ENCODE results near the gene EXOC5. TPM values are rescaled to one million over a fixed set of nuclear protein-coding genes. Genes with fewer than 3 reads are reported as not detected.
A peak's percentile ranks its signal among the peaks of the same experiment; 100 is the strongest.

EXOC5 gene
- polyA plus RNA-seq, result 10 to 100 TPM in 2 of 4 donors, 1 to 10 TPM in 2; 6.8 to 47.8 (median 10.2) TPM
- long read RNA-seq, donor 1, result 0 reads
- long read RNA-seq, donor 2, full-length matches to known transcripts, result 1 of 9 reads
- long read RNA-seq, donor 2, partial matches to known transcripts, result 8 of 9 reads
- long read RNA-seq, donor 2, other reads (novel, unspliced or antisense), result 0 of 9 reads
- long read RNA-seq, donor 3, partial matches to known transcripts, result 0 of 3 reads
- long read RNA-seq, donor 3, other reads (novel, unspliced or antisense), result 0 of 3 reads
- long read RNA-seq, donor 4, result 0 reads
- long read RNA-seq, donor 5, partial matches to known transcripts, result 0 of 1 reads
- long read RNA-seq, donor 5, other reads (novel, unspliced or antisense), result 0 of 1 reads
- long read RNA-seq, donor 6, full-length matches to known transcripts, result 6 of 11 reads
- long read RNA-seq, donor 6, partial matches to known transcripts, result 5 of 11 reads
- long read RNA-seq, donor 6, other reads (novel, unspliced or antisense), result 0 of 11 reads
- long read RNA-seq, donor 7, result 0 reads
- long read RNA-seq, donor 8, result 0 reads
- long read RNA-seq, donor 9, partial matches to known transcripts, result 0 of 2 reads
- long read RNA-seq, donor 9, other reads (novel, unspliced or antisense), result 0 of 2 reads
- long read RNA-seq, donor 10, full-length matches to known transcripts, result 5 of 5 reads
- long read RNA-seq, donor 10, partial matches to known transcripts, result 0 of 5 reads
- long read RNA-seq, donor 10, other reads (novel, unspliced or antisense), result 0 of 5 reads

GRCh38 chr14:57268161-57269069, at the start of gene EXOC5, which contains the start of gene AP5M1:
EXOC5 (minus strand) TSS chr14:57268905; CDS start chr14:57268648, 257 bp downstream.
AP5M1 (plus strand) TSS chr14:57268971; CDS start chr14:57269315, 344 bp downstream.
- peak; percentile 96 to 97 for DNase-seq
- Histone ChIP-seq H3K4me1 (ENCODE audit: control insufficient read depth in 3 of 3, insufficient read depth in 2 of 3, low read depth in 1 of 3, low read length in 2 of 3) (peaks cover 3 to 19% (median 10%) of the 10 kb centered on the region in 3 donors), H3K27ac (ENCODE audit: low read depth in 1 of 3, low read length in 2 of 3) (peak within 1 kb of the TSS; percentile 92 to 97 (median 92)), H3K27me3 (ENCODE audit: control insufficient read depth in 3 of 3, insufficient read depth in 3 of 3, low read length in 3 of 3) (no peaks in the 10 kb centered on the region), H3K4me3 (ENCODE audit: low read depth in 1 of 3, low read length in 3 of 3) (peak within 1 kb of the TSS; percentile 62 to 80 (median 66)), H3K9me3 (ENCODE audit: control insufficient read depth in 2 of 2, insufficient read depth in 1 of 2, low read depth in 1 of 2, low read length in 1 of 2) (no peaks in the 10 kb centered on the region), H3K36me3 (ENCODE audit: control insufficient read depth in 3 of 3, insufficient read depth in 2 of 3, low read depth in 1 of 3, low read length in 3 of 3) (peaks cover 0 to 3% (median 0%) of the 10 kb centered on the region in 3 donors)
- FAIRE-seq, result no peak
- WGBS, 3 donors, result 0% methylated on average over 76 of the region's 76 CpGs

GRCh38 chr14:57317248-57317833, 48.6 kb upstream of the EXOC5 start:
- FAIRE-seq, result peak; percentile 36
- Histone ChIP-seq H3K27ac (ENCODE audit: low read depth in 1 of 3, low read length in 2 of 3) (no peak overlapping the region), H3K4me3 (ENCODE audit: low read depth in 1 of 3, low read length in 3 of 3) (no peak overlapping the region), H3K27me3 (ENCODE audit: control insufficient read depth in 3 of 3, insufficient read depth in 3 of 3, low read length in 3 of 3) (peaks cover 0 to 5% (median 0%) of the 10 kb centered on the region in 3 donors), H3K36me3 (ENCODE audit: control insufficient read depth in 3 of 3, insufficient read depth in 2 of 3, low read depth in 1 of 3, low read length in 3 of 3) (no peaks in the 10 kb centered on the region), H3K4me1 (ENCODE audit: control insufficient read depth in 3 of 3, insufficient read depth in 2 of 3, low read depth in 1 of 3, low read length in 2 of 3) (no peaks in the 10 kb centered on the region), H3K9me3 (ENCODE audit: control insufficient read depth in 2 of 2, insufficient read depth in 1 of 2, low read depth in 1 of 2, low read length in 1 of 2) (no peaks in the 10 kb centered on the region)
- DNase-seq, result peak; percentile 86 to 87
- 1 to 3% (median 2%) methylated on average over 3 of the region's 3 CpGs for WGBS, 3 donors

- no peaks in the 10 kb centered on the region for H3K9me3 ChIP-seq (ENCODE audit: control insufficient read depth in 2 of 2, insufficient read depth in 1 of 2, low read depth in 1 of 2, low read length in 1 of 2)
- H3K27me3 ChIP-seq (ENCODE audit: control insufficient read depth in 3 of 3, insufficient read depth in 3 of 3, low read length in 3 of 3), result no peaks in the 10 kb centered on the region
- H3K36me3 ChIP-seq (ENCODE audit: control insufficient read depth in 3 of 3, insufficient read depth in 2 of 3, low read depth in 1 of 3, low read length in 3 of 3), result no peaks in the 10 kb centered on the region
- H3K27ac ChIP-seq (ENCODE audit: low read depth in 1 of 3, low read length in 2 of 3), result no peak overlapping the region
- DNase-seq, result no peak
- WGBS, 3 donors, result 57 to 76% (median 63%) methylated on average over 7 of the region's 7 CpGs
- no peak for FAIRE-seq
- no peaks in the 10 kb centered on the region for H3K4me1 ChIP-seq (ENCODE audit: control insufficient read depth in 3 of 3, insufficient read depth in 2 of 3, low read depth in 1 of 3, low read length in 2 of 3)
- H3K4me3 ChIP-seq (ENCODE audit: low read depth in 1 of 3, low read length in 3 of 3), result no peak overlapping the region
Observed at GRCh38 chr14:57314396-57315089, 45.8 kb upstream of the EXOC5 start.

- Histone ChIP-seq H3K27ac (ENCODE audit: low read depth in 1 of 3, low read length in 2 of 3) (no peak overlapping the region), H3K36me3 (ENCODE audit: control insufficient read depth in 3 of 3, insufficient read depth in 2 of 3, low read depth in 1 of 3, low read length in 3 of 3) (no peaks in the 10 kb centered on the region), H3K4me3 (ENCODE audit: low read depth in 1 of 3, low read length in 3 of 3) (no peak overlapping the region), H3K4me1 (ENCODE audit: control insufficient read depth in 3 of 3, insufficient read depth in 2 of 3, low read depth in 1 of 3, low read length in 2 of 3) (no peaks in the 10 kb centered on the region), H3K9me3 (ENCODE audit: control insufficient read depth in 2 of 2, insufficient read depth in 1 of 2, low read depth in 1 of 2, low read length in 1 of 2) (no peaks in the 10 kb centered on the region), H3K27me3 (ENCODE audit: control insufficient read depth in 3 of 3, insufficient read depth in 3 of 3, low read length in 3 of 3) (no peaks in the 10 kb centered on the region)
- WGBS, 3 donors, result 70 to 82% (median 72%) methylated on average over 5 of the region's 5 CpGs
- DNase-seq (no peak), FAIRE-seq (no peak)
Observed at GRCh38 chr14:57302883-57303282, 34.2 kb upstream of the EXOC5 start.

GRCh38 chr14:57299511-57299910, 30.8 kb upstream of the EXOC5 start:
- 79 to 91% (median 88%) methylated on average over 3 of the region's 3 CpGs for WGBS, 3 donors
- no peak for DNase-seq
- Histone ChIP-seq H3K4me3 (ENCODE audit: low read depth in 1 of 3, low read length in 3 of 3) (no peak overlapping the region), H3K9me3 (ENCODE audit: control insufficient read depth in 2 of 2, insufficient read depth in 1 of 2, low read depth in 1 of 2, low read length in 1 of 2) (no peaks in the 10 kb centered on the region), H3K36me3 (ENCODE audit: control insufficient read depth in 3 of 3, insufficient read depth in 2 of 3, low read depth in 1 of 3, low read length in 3 of 3) (peaks cover 0 to 2% (median 0%) of the 10 kb centered on the region in 3 donors), H3K4me1 (ENCODE audit: control insufficient read depth in 3 of 3, insufficient read depth in 2 of 3, low read depth in 1 of 3, low read length in 2 of 3) (no peaks in the 10 kb centered on the region), H3K27me3 (ENCODE audit: control insufficient read depth in 3 of 3, insufficient read depth in 3 of 3, low read length in 3 of 3) (no peaks in the 10 kb centered on the region), H3K27ac (ENCODE audit: low read depth in 1 of 3, low read length in 2 of 3) (no peak overlapping the region)
- FAIRE-seq, result no peak

GRCh38 chr14:57297852-57298251, 29.1 kb upstream of the EXOC5 start:
- WGBS, 3 donors, result 91 to 97% (median 92%) methylated on average over 4 of the region's 4 CpGs
- H3K36me3 ChIP-seq (ENCODE audit: control insufficient read depth in 3 of 3, insufficient read depth in 2 of 3, low read depth in 1 of 3, low read length in 3 of 3), result peaks cover 0 to 2% (median 0%) of the 10 kb centered on the region in 3 donors
- H3K4me3 ChIP-seq (ENCODE audit: low read depth in 1 of 3, low read length in 3 of 3), result no peak overlapping the region
- no peak for DNase-seq
- no peak for FAIRE-seq
- no peaks in the 10 kb centered on the region for H3K9me3 ChIP-seq (ENCODE audit: control insufficient read depth in 2 of 2, insufficient read depth in 1 of 2, low read depth in 1 of 2, low read length in 1 of 2)
- H3K4me1 ChIP-seq (ENCODE audit: control insufficient read depth in 3 of 3, insufficient read depth in 2 of 3, low read depth in 1 of 3, low read length in 2 of 3), result no peaks in the 10 kb centered on the region
- no peak overlapping the region for H3K27ac ChIP-seq (ENCODE audit: low read depth in 1 of 3, low read length in 2 of 3)
- H3K27me3 ChIP-seq (ENCODE audit: control insufficient read depth in 3 of 3, insufficient read depth in 3 of 3, low read length in 3 of 3), result no peaks in the 10 kb centered on the region

GRCh38 chr14:57295239-57295638, 26.5 kb upstream of the EXOC5 start:
- H3K36me3 ChIP-seq (ENCODE audit: control insufficient read depth in 3 of 3, insufficient read depth in 2 of 3, low read depth in 1 of 3, low read length in 3 of 3), result peaks cover 0 to 3% (median 0%) of the 10 kb centered on the region in 3 donors
- 28 to 39% (median 29%) methylated on average over 1 of the region's 1 CpG for WGBS, 3 donors
- H3K27me3 ChIP-seq (ENCODE audit: control insufficient read depth in 3 of 3, insufficient read depth in 3 of 3, low read length in 3 of 3), result no peaks in the 10 kb centered on the region
- H3K4me1 ChIP-seq (ENCODE audit: control insufficient read depth in 3 of 3, insufficient read depth in 2 of 3, low read depth in 1 of 3, low read length in 2 of 3), result peaks cover 0 to 11% (median 0%) of the 10 kb centered on the region in 3 donors
- no peak for FAIRE-seq
- DNase-seq, result no peak
- no peak overlapping the region for H3K4me3 ChIP-seq (ENCODE audit: low read depth in 1 of 3, low read length in 3 of 3)
- no peaks in the 10 kb centered on the region for H3K9me3 ChIP-seq (ENCODE audit: control insufficient read depth in 2 of 2, insufficient read depth in 1 of 2, low read depth in 1 of 2, low read length in 1 of 2)
- H3K27ac ChIP-seq (ENCODE audit: low read depth in 1 of 3, low read length in 2 of 3), result no peak overlapping the region

Measured in small intestine (tissue), 16 donors.